ENCODE data around the gene TOP3A.
"Not testable (repeated sequence)": the region's sequence is repeated elsewhere in the genome, so short reads cannot be mapped to it uniquely, and the experiment has no call there.

TOP3A gene

GRCh38 chr17:18324140-18325050, 9.6 kb upstream of the TOP3A start:
- DNase-seq (ENCODE audit: low spot score) = no peak

GRCh38 chr17:18323507-18324139, 8.8 kb upstream of the TOP3A start:
- no peak for DNase-seq (ENCODE audit: low spot score)

GRCh38 chr17:18323007-18323406, 8.2 kb upstream of the TOP3A start:
- no peak for DNase-seq (ENCODE audit: low spot score)

GRCh38 chr17:18322522-18322921, 7.7 kb upstream of the TOP3A start:
- no peak for DNase-seq (ENCODE audit: low spot score)

- DNase-seq (ENCODE audit: low spot score) = no peak
Measured at GRCh38 chr17:18321309-18321708, 6.5 kb upstream of the TOP3A start.

GRCh38 chr17:18320301-18320700, 5.5 kb upstream of the TOP3A start:
- no peak for DNase-seq (ENCODE audit: low spot score)

GRCh38 chr17:18319604-18320256, 4.9 kb upstream of the TOP3A start:
- DNase-seq (ENCODE audit: low spot score) = peak; percentile 43

- no peak for DNase-seq (ENCODE audit: low spot score)
Measured at GRCh38 chr17:18318771-18319450, 4.1 kb upstream of the TOP3A start.

GRCh38 chr17:18318117-18318516, 3.3 kb upstream of the TOP3A start:
- DNase-seq (ENCODE audit: low spot score) = no peak

- DNase-seq (ENCODE audit: low spot score) = no peak
Measured at GRCh38 chr17:18315961-18316360, 1.2 kb upstream of the TOP3A start.

GRCh38 chr17:18315562-18315922, 748 bp upstream of the TOP3A start:
- DNase-seq (ENCODE audit: low spot score) = no peak

GRCh38 chr17:18314059-18314730, 599 bp downstream of the TOP3A start:
- DNase-seq (ENCODE audit: low spot score) = peak; percentile 14

GRCh38 chr17:18309202-18309601, 5.6 kb downstream of the TOP3A start:
- DNase-seq (ENCODE audit: low spot score) = no peak

- not testable (repeated sequence) for DNase-seq (ENCODE audit: low spot score)
Measured at GRCh38 chr17:18303206-18303605, 11.6 kb downstream of the TOP3A start.

GRCh38 chr17:18300725-18301480, 13.9 kb downstream of the TOP3A start:
- DNase-seq (ENCODE audit: low spot score) = no peak

GRCh38 chr17:18298061-18298460, 16.7 kb downstream of the TOP3A start:
- DNase-seq (ENCODE audit: low spot score) = not testable (repeated sequence)

GRCh38 chr17:18291718-18292540, 22.9 kb downstream of the TOP3A start:
- no peak for DNase-seq (ENCODE audit: low spot score)

- no peak for DNase-seq (ENCODE audit: low spot score)
Measured at GRCh38 chr17:18285296-18285695, 29.5 kb downstream of the TOP3A start.

GRCh38 chr17:18281788-18282187, 33.0 kb downstream of the TOP3A start:
- no peak for DNase-seq (ENCODE audit: low spot score)

GRCh38 chr17:18280766-18281371, 33.9 kb downstream of the TOP3A start:
- peak; percentile 7 for DNase-seq (ENCODE audit: low spot score)

All from pons (tissue), 1 donor.